Measurements from ENCODE around the gene ZNF555. TPM values are rescaled to one million over a fixed set of nuclear protein-coding genes. Genes with fewer than 3 reads are reported as not detected.
A peak's percentile ranks its signal among the peaks of the same experiment; 100 is the strongest.

ZNF555 gene
- total and polyA plus RNA-seq, 3 experiments from 2014 or later = 2.5 to 4.5 (median 3.0) TPM

DNA sequence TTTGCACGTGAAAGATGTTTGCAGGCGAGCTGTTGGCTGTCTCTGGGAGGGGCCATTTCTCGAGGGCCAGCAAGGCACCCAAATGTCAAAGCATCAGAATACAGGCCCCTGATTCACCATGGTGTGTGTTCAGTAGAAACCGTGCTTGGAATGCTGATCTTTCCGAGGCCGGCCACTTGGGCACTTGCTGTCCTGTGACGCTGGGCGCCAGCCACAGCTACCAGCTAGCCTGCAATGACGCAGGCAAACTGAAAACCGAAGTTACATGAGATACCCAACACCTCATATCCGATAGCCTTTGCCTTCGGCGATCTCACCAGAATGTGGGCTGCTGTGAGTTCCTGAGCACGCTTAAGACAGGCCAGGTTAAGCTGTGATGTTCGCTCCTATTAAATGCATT is 44.0 kb upstream of the ZNF555 start:
- ChIA-PET CTCF (no interaction called here), POLR2A (no interaction called here)
- Histone ChIP-seq H3K4me3 (ENCODE audit: low read length) (no peak overlapping the region), H3K9me3 (ENCODE audit: low read length) (no peaks in the 10 kb centered on the region), H3K36me3 (ENCODE audit: insufficient read depth, low read length) (no peaks in the 10 kb centered on the region), H3K27me3 (ENCODE audit: insufficient read depth, low read length, poor library complexity, severe bottlenecking) (no peaks in the 10 kb centered on the region), H3K27ac (ENCODE audit: low read depth, low read length) (no peak overlapping the region), H3K4me1 (ENCODE audit: insufficient read depth, low read length) (no peaks in the 10 kb centered on the region)
- Mint-ChIP-seq H3K36me3 (peaks cover 0 to 61% (median 1%) of the 10 kb centered on the region in 3 donors), H3K9me3 (no peaks in the 10 kb centered on the region), H3K4me1 (no peaks in the 10 kb centered on the region), H3K4me3 (no peak overlapping the region), H3K27ac (peak overlapping the region in 1 of 8 donors; percentile 10), H3K27me3 (no peaks in the 10 kb centered on the region)
- DNase-seq = no peak

GRCh38 chr19:2798158-2798685 is 43.1 kb upstream of the ZNF555 start:
- H3K27me3 ChIP-seq (ENCODE audit: insufficient read depth, low read length, poor library complexity, severe bottlenecking) = no peaks in the 10 kb centered on the region
- no peak overlapping the region for H3K4me3 ChIP-seq (ENCODE audit: low read length)
- Mint-ChIP-seq H3K27ac (no peak overlapping the region), H3K4me1 (peaks cover 0 to 5% (median 0%) of the 10 kb centered on the region in 3 donors), H3K27me3 (peaks cover 0 to 2% of the 10 kb centered on the region in 2 donors), H3K4me3 (no peak overlapping the region), H3K36me3 (peaks cover 0 to 65% (median 6%) of the 10 kb centered on the region in 3 donors), H3K9me3 (no peaks in the 10 kb centered on the region)
- H3K36me3 ChIP-seq (ENCODE audit: insufficient read depth, low read length) = no peaks in the 10 kb centered on the region
- no peaks in the 10 kb centered on the region for H3K4me1 ChIP-seq (ENCODE audit: insufficient read depth, low read length)
- no peaks in the 10 kb centered on the region for H3K9me3 ChIP-seq (ENCODE audit: low read length)
- ChIA-PET CTCF (interaction anchor here (0.8 kb wide), 1 partner anchor 9 kb away, joined by 3 read pairs; no protein-coding TSS in a partner anchor), POLR2A (no interaction called here)
- no peak for DNase-seq
- H3K27ac ChIP-seq (ENCODE audit: low read depth, low read length) = no peak overlapping the region

GRCh38 chr19:2798733-2799132 is 42.5 kb upstream of the ZNF555 start:
- H3K4me3 ChIP-seq (ENCODE audit: low read length) = no peak overlapping the region
- H3K36me3 Mint-ChIP-seq = peaks cover 0 to 64% (median 6%) of the 10 kb centered on the region in 3 donors
- H3K27ac Mint-ChIP-seq = no peak overlapping the region
- no peaks in the 10 kb centered on the region for H3K27me3 ChIP-seq (ENCODE audit: insufficient read depth, low read length, poor library complexity, severe bottlenecking)
- peaks cover 0 to 5% (median 0%) of the 10 kb centered on the region in 3 donors for H3K4me1 Mint-ChIP-seq
- H3K27me3 Mint-ChIP-seq = peaks cover 0 to 2% of the 10 kb centered on the region in 2 donors
- CTCF ChIA-PET = no interaction called here
- H3K36me3 ChIP-seq (ENCODE audit: insufficient read depth, low read length) = no peaks in the 10 kb centered on the region
- no peaks in the 10 kb centered on the region for H3K4me1 ChIP-seq (ENCODE audit: insufficient read depth, low read length)
- no peaks in the 10 kb centered on the region for H3K9me3 ChIP-seq (ENCODE audit: low read length)
- DNase-seq = no peak
- no peak overlapping the region for H3K4me3 Mint-ChIP-seq
- H3K27ac ChIP-seq (ENCODE audit: low read depth, low read length) = no peak overlapping the region
- no peaks in the 10 kb centered on the region for H3K9me3 Mint-ChIP-seq
- POLR2A ChIA-PET = no interaction called here

DNA sequence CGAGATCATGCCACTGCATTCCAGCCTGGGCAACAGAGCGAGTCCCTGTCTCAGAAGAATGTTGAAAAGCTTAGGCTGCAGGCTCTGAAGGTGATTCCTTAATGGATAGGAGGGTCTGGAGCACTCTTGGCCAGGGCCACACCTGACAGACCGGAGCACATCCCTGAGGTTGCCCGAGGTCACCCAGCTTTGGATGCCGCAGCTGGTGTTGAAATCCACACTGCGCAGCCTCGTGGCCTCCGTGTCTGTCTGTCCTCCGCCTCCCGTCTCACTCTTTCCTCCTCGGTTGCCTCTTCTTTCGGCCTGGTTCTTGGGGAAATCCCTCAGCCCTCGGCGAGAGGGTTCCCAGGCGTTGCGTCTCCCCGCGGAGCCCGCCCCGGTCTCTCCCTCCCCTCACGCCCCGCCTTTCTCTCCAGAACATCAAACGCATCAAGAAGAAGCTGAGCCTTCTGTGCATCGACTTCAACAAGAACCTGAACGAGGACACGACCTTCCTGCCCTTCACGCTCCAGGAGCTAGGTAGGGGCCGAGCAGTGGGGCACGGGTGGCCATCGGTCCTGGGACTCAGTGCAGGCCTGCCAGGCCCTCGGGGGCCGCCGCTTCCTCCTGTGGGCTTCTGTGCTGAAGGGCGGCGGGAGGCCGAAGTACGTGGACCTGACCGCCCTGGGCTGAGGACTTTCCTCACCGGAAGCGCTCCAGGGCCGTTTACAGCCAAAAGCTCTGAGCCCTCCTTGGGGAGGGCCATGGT is 41.8 kb upstream of the ZNF555 start:
- Mint-ChIP-seq H3K9me3 (no peaks in the 10 kb centered on the region), H3K27me3 (peaks cover 0 to 2% of the 10 kb centered on the region in 2 donors), H3K36me3 (peaks cover 0 to 66% (median 6%) of the 10 kb centered on the region in 3 donors), H3K27ac (no peak overlapping the region), H3K4me3 (no peak overlapping the region), H3K4me1 (peaks cover 0 to 5% (median 0%) of the 10 kb centered on the region in 3 donors)
- ChIA-PET POLR2A (no interaction called here), CTCF (no interaction called here)
- H3K27me3 ChIP-seq (ENCODE audit: insufficient read depth, low read length, poor library complexity, severe bottlenecking) = no peaks in the 10 kb centered on the region
- no peaks in the 10 kb centered on the region for H3K4me1 ChIP-seq (ENCODE audit: insufficient read depth, low read length)
- H3K4me3 ChIP-seq (ENCODE audit: low read length) = no peak overlapping the region
- no peaks in the 10 kb centered on the region for H3K9me3 ChIP-seq (ENCODE audit: low read length)
- DNase-seq = no peak
- no peaks in the 10 kb centered on the region for H3K36me3 ChIP-seq (ENCODE audit: insufficient read depth, low read length)
- H3K27ac ChIP-seq (ENCODE audit: low read depth, low read length) = no peak overlapping the region

DNA sequence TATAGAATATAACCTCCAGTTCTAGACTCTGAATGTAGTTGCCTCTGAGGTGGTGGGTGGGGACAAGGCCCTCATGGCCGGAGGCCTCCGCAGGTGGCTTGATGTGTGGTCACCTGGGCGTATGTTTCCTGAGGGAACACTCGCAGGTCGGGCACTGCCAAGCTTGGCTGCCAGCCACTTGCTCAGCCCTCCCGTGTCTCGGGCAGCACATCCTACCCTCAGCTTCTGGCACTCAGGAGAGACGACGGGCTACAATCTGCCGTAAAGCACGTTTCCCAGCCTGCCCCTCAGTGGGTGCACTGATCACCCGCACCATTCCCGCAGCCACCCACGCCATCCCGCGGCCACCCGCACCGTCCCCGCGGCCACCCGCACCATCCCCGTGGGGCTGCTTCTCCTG is 40.8 kb upstream of the ZNF555 start:
- no peak for DNase-seq
- no peaks in the 10 kb centered on the region for H3K9me3 ChIP-seq (ENCODE audit: low read length)
- H3K9me3 Mint-ChIP-seq = no peaks in the 10 kb centered on the region
- H3K27ac Mint-ChIP-seq = no peak overlapping the region
- no peak overlapping the region for H3K4me3 ChIP-seq (ENCODE audit: low read length)
- H3K36me3 Mint-ChIP-seq = peaks cover 0 to 63% (median 6%) of the 10 kb centered on the region in 3 donors
- H3K27me3 Mint-ChIP-seq = peaks cover 0 to 2% of the 10 kb centered on the region in 2 donors
- ChIA-PET CTCF (no interaction called here), POLR2A (no interaction called here)
- H3K4me3 Mint-ChIP-seq = no peak overlapping the region
- no peaks in the 10 kb centered on the region for H3K27me3 ChIP-seq (ENCODE audit: insufficient read depth, low read length, poor library complexity, severe bottlenecking)
- H3K36me3 ChIP-seq (ENCODE audit: insufficient read depth, low read length) = no peaks in the 10 kb centered on the region
- no peaks in the 10 kb centered on the region for H3K4me1 ChIP-seq (ENCODE audit: insufficient read depth, low read length)
- H3K27ac ChIP-seq (ENCODE audit: low read depth, low read length) = no peak overlapping the region
- peaks cover 0 to 5% (median 0%) of the 10 kb centered on the region in 3 donors for H3K4me1 Mint-ChIP-seq

DNA sequence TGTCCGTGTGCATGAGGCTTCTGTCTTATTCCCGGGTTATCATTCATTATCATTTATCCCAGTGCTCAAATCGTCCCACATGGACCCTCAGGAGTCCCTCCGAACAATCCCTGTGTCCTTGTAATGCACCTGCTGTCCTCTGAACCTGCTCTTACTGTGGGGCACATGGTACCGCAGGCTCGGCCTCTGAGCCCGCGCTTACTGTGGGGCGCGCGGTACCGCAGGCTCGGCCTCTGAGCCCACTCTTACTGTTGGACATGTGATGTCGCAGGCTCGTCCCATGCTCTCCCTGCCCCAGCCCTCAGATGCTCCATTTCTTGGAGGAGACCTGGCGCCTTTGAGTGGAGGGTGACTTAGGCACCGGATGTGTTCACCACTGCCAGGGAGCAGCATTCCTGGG is 38.4 kb upstream of the ZNF555 start:
- Histone ChIP-seq H3K9me3 (ENCODE audit: low read length) (no peaks in the 10 kb centered on the region), H3K4me1 (ENCODE audit: insufficient read depth, low read length) (no peaks in the 10 kb centered on the region), H3K27ac (ENCODE audit: low read depth, low read length) (no peak overlapping the region), H3K36me3 (ENCODE audit: insufficient read depth, low read length) (no peaks in the 10 kb centered on the region), H3K27me3 (ENCODE audit: insufficient read depth, low read length, poor library complexity, severe bottlenecking) (no peaks in the 10 kb centered on the region), H3K4me3 (ENCODE audit: low read length) (no peak overlapping the region)
- POLR2A ChIA-PET = no interaction called here
- Mint-ChIP-seq H3K4me1 (peaks cover 0 to 5% (median 0%) of the 10 kb centered on the region in 3 donors), H3K27me3 (peaks cover 0 to 2% of the 10 kb centered on the region in 2 donors), H3K36me3 (peaks cover 0 to 53% (median 6%) of the 10 kb centered on the region in 3 donors), H3K4me3 (no peak overlapping the region), H3K27ac (peak overlapping the region in 1 of 8 donors; percentile 19), H3K9me3 (no peaks in the 10 kb centered on the region)
- DNase-seq = no peak
- CTCF ChIA-PET = interaction anchor here (2.3 kb wide), 1 partner anchor 17 kb away, joined by 11 read pairs; the partner anchor contains the start of gene ZNF554

GRCh38 chr19:2803486-2804155 is 37.7 kb upstream of the ZNF555 start:
- Mint-ChIP-seq H3K27me3 (peaks cover 0 to 2% of the 10 kb centered on the region in 2 donors), H3K4me3 (no peak overlapping the region), H3K36me3 (peaks cover 0 to 57% (median 6%) of the 10 kb centered on the region in 3 donors), H3K27ac (no peak overlapping the region), H3K9me3 (no peaks in the 10 kb centered on the region), H3K4me1 (peaks cover 0 to 5% (median 0%) of the 10 kb centered on the region in 3 donors)
- ChIA-PET POLR2A (interaction anchor here (0.8 kb wide), 1 partner anchor 18 kb away, joined by 4 read pairs; the partner anchor contains the start of gene THOP1), CTCF (interaction anchor here (1.3 to 2.3 kb wide), 2 partner anchors 16 to 272 kb away, joined by 3 to 11 read pairs; partner anchors contain the start of gene ZNF554)
- no peaks in the 10 kb centered on the region for H3K36me3 ChIP-seq (ENCODE audit: insufficient read depth, low read length)
- no peaks in the 10 kb centered on the region for H3K4me1 ChIP-seq (ENCODE audit: insufficient read depth, low read length)
- DNase-seq = no peak
- H3K27ac ChIP-seq (ENCODE audit: low read depth, low read length) = no peak overlapping the region
- no peaks in the 10 kb centered on the region for H3K9me3 ChIP-seq (ENCODE audit: low read length)
- H3K4me3 ChIP-seq (ENCODE audit: low read length) = no peak overlapping the region
- no peaks in the 10 kb centered on the region for H3K27me3 ChIP-seq (ENCODE audit: insufficient read depth, low read length, poor library complexity, severe bottlenecking)

All from CD8-positive, alpha-beta memory T cell (primary cell).